ENCODE data around the gene DNAJC9. TPM values are rescaled to one million over a fixed set of nuclear protein-coding genes. Genes with fewer than 3 reads are reported as not detected.

DNAJC9 gene
- total RNA-seq, 1 experiment from 2014 or later = 31.7 TPM

DNA sequence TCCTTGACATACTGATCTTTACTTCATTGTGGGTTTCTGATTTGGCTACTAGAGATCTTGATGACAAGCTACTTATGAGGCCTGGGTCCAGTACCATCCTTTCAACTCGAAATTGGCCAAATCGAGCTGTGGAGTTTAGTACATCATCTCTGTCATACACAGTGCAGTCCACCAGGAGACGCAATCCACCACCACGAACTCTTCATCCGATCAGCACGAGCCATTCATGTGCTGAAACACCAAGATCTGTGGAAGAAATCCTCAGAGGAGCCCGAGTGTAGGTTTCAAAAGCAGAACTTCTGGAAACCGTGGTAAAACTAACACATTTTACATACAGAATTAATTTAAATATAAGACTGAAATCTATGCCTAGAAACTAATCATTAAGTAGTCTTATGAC lies 14.2 kb downstream of the DNAJC9 start:
- Histone ChIP-seq H3K9ac (ENCODE audit: low read length) (no peak overlapping the region), H3K4me2 (ENCODE audit: low read depth, low read length, poor library complexity, severe bottlenecking) (no peak overlapping the region), H3K79me2 (ENCODE audit: low read length) (no peaks in the 10 kb centered on the region), H3K9me3 (ENCODE audit: low read length) (no peaks in the 10 kb centered on the region), H3K4me3 (ENCODE audit: low read length) (no peak overlapping the region), H3K4me1 (ENCODE audit: low read length) (no peaks in the 10 kb centered on the region), H3K27me3 (ENCODE audit: low read length) (no peaks in the 10 kb centered on the region), H3K9me2 (replicated peaks; ENCODE audit: insufficient read depth, low read length) (no peaks in the 10 kb centered on the region), H2AFZ (ENCODE audit: low read length) (no peak overlapping the region), H3K27ac (ENCODE audit: low read length) (no peak overlapping the region), H3K36me3 (ENCODE audit: insufficient read depth, low read length) (peaks cover 13% of the 10 kb centered on the region; the same call in 1 of the 2 replicates), H4K20me1 (ENCODE audit: insufficient read depth, low read depth, low read length) (no peaks in the 10 kb centered on the region)
- no peak for DNase-seq

DNA sequence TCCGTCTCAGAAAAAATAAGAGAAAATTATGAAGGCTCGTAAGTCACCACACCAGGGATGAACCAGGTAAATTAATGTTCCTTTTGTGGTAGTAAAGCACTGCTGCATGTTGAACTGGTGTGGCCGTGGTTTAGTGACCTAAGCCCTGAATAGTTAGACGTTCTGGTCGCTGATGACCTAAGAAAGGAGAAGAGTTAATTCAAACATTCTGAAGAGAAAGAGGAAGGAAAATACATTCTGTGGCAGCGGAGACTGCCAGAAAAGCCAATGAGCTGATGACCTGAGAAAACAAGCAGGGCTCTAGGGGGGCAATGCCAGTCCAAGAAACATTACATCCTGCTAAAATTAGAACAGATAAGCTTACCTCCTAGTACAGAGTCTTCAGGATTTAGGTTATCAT lies 17.5 kb downstream of the DNAJC9 start:
- H3K36me3 ChIP-seq (ENCODE audit: insufficient read depth, low read length) = peaks cover 7% of the 10 kb centered on the region; the same call in 1 of the 2 replicates
- H3K9me3 ChIP-seq (ENCODE audit: low read length) = no peaks in the 10 kb centered on the region
- H4K20me1 ChIP-seq (ENCODE audit: insufficient read depth, low read depth, low read length) = no peaks in the 10 kb centered on the region
- DNase-seq = no peak
- H3K4me3 ChIP-seq (ENCODE audit: low read length) = no peak overlapping the region
- H3K27me3 ChIP-seq (ENCODE audit: low read length) = no peaks in the 10 kb centered on the region
- H3K27ac ChIP-seq (ENCODE audit: low read length) = no peak overlapping the region
- H3K79me2 ChIP-seq (ENCODE audit: low read length) = no peaks in the 10 kb centered on the region
- H3K4me2 ChIP-seq (ENCODE audit: low read depth, low read length, poor library complexity, severe bottlenecking) = no peak overlapping the region
- no peak overlapping the region for H2AFZ ChIP-seq (ENCODE audit: low read length)
- no peaks in the 10 kb centered on the region for H3K9me2 ChIP-seq (replicated peaks; ENCODE audit: insufficient read depth, low read length)
- H3K9ac ChIP-seq (ENCODE audit: low read length) = no peak overlapping the region
- no peaks in the 10 kb centered on the region for H3K4me1 ChIP-seq (ENCODE audit: low read length)

DNA sequence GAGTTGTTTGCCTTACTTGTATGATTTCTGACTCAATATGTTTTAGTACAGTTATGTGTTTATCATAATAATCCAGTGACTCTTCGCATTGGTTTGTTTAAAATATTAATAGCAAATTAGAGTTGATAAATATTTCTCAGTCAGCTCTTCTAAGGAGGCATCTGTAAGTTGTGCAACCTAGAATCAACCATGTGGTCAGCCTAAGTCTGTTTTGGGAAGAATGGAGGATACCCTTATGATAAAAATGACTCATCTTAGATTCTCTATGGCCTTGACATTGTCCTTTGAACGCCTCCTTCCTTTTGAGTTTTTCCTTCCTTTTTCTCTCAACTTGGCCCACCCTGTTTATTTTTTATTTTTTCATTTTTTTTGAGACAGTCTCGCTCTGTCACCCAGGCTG lies 18.8 kb downstream of the DNAJC9 start:
- no peak for DNase-seq
- no peaks in the 10 kb centered on the region for H4K20me1 ChIP-seq (ENCODE audit: insufficient read depth, low read depth, low read length)
- no peaks in the 10 kb centered on the region for H3K36me3 ChIP-seq (ENCODE audit: insufficient read depth, low read length)
- no peak overlapping the region for H3K4me3 ChIP-seq (ENCODE audit: low read length)
- no peaks in the 10 kb centered on the region for H3K27me3 ChIP-seq (ENCODE audit: low read length)
- H3K27ac ChIP-seq (ENCODE audit: low read length) = no peak overlapping the region
- no peak overlapping the region for H3K9ac ChIP-seq (ENCODE audit: low read length)
- no peak overlapping the region for H2AFZ ChIP-seq (ENCODE audit: low read length)
- no peak overlapping the region for H3K4me2 ChIP-seq (ENCODE audit: low read depth, low read length, poor library complexity, severe bottlenecking)
- no peaks in the 10 kb centered on the region for H3K4me1 ChIP-seq (ENCODE audit: low read length)
- H3K79me2 ChIP-seq (ENCODE audit: low read length) = no peaks in the 10 kb centered on the region
- H3K9me3 ChIP-seq (ENCODE audit: low read length) = no peaks in the 10 kb centered on the region
- H3K9me2 ChIP-seq (replicated peaks; ENCODE audit: insufficient read depth, low read length) = no peaks in the 10 kb centered on the region

DNA sequence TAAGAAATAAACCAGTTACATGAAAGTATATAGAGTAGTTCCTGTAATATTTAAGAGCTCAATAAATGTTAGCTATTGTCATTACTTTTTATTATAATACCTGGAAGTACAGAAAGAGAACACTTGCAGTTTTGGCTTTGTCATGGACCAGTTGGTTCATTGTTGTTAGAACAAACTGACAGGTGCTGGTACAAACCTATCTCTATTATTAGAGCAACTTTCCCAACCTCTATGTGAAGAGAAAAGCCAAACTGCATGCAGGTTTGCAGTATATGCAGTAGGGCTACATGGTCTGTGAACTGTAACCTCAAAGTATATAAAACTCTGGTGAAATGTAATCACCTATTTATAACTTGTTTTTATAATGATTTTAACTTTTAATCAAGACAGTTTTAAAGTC lies 20.4 kb downstream of the DNAJC9 start:
- Histone ChIP-seq H3K27ac (ENCODE audit: low read length) (no peak overlapping the region), H3K4me2 (ENCODE audit: low read depth, low read length, poor library complexity, severe bottlenecking) (no peak overlapping the region), H3K27me3 (ENCODE audit: low read length) (no peaks in the 10 kb centered on the region), H3K79me2 (ENCODE audit: low read length) (no peaks in the 10 kb centered on the region), H3K4me3 (ENCODE audit: low read length) (no peak overlapping the region), H3K9me3 (ENCODE audit: low read length) (no peaks in the 10 kb centered on the region), H3K9me2 (replicated peaks; ENCODE audit: insufficient read depth, low read length) (no peaks in the 10 kb centered on the region), H2AFZ (ENCODE audit: low read length) (no peak overlapping the region), H3K36me3 (ENCODE audit: insufficient read depth, low read length) (no peaks in the 10 kb centered on the region), H3K9ac (ENCODE audit: low read length) (no peak overlapping the region), H4K20me1 (ENCODE audit: insufficient read depth, low read depth, low read length) (no peaks in the 10 kb centered on the region), H3K4me1 (ENCODE audit: low read length) (no peaks in the 10 kb centered on the region)
- no peak for DNase-seq

DNA sequence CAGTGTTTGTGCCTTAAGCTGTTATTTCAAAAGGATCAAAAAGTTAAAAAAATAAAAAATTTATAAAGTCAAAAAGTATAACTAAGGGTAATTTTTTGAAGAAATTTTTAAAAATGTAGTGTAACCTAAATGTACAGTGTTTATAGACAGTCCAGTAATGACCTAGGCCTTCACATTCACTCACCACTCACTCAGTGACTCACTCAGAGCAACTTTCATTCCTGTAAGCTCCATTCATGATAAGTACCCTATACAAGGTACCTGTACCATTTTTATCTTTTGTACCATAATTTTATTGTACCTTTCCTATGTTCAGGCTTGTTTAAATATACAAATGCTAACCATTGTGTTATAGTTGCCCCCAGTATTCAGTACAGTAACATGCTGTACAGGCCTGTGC lies 21.5 kb downstream of the DNAJC9 start:
- Histone ChIP-seq H3K79me2 (ENCODE audit: low read length) (no peaks in the 10 kb centered on the region), H3K27me3 (ENCODE audit: low read length) (no peaks in the 10 kb centered on the region), H3K4me3 (ENCODE audit: low read length) (no peak overlapping the region), H3K9me2 (replicated peaks; ENCODE audit: insufficient read depth, low read length) (no peaks in the 10 kb centered on the region), H3K36me3 (ENCODE audit: insufficient read depth, low read length) (no peaks in the 10 kb centered on the region), H2AFZ (ENCODE audit: low read length) (no peak overlapping the region), H3K27ac (ENCODE audit: low read length) (no peak overlapping the region), H4K20me1 (ENCODE audit: insufficient read depth, low read depth, low read length) (no peaks in the 10 kb centered on the region), H3K4me2 (ENCODE audit: low read depth, low read length, poor library complexity, severe bottlenecking) (no peak overlapping the region), H3K9ac (ENCODE audit: low read length) (no peak overlapping the region), H3K9me3 (ENCODE audit: low read length) (no peaks in the 10 kb centered on the region), H3K4me1 (ENCODE audit: low read length) (no peaks in the 10 kb centered on the region)
- DNase-seq = no peak

DNA sequence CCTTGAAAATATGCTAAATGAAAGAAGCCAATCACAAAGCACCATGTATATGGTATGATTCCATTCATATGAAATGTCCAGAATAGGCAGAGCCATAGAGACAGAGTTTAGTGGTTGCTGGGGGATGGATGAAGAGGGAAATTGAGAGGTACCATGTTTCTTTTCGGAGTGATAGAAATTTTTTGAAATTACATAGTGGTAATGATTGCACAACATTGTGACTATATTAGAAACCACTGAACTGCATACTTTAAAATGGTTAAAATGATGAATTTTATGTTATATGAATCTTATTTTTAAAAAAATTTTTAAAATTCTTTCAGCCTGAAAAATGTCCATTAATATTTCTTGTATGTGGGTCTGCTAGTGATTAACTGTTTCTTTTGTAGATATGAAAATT lies 26.1 kb downstream of the DNAJC9 start:
- Histone ChIP-seq H3K4me1 (ENCODE audit: low read length) (peaks cover 12% of the 10 kb centered on the region), H3K4me2 (ENCODE audit: low read depth, low read length, poor library complexity, severe bottlenecking) (no peak overlapping the region), H3K79me2 (ENCODE audit: low read length) (0 out of 2 replicates have a peak, but pooled peaks cover under 1% of the 10 kb centered on the region), H4K20me1 (ENCODE audit: insufficient read depth, low read depth, low read length) (no peaks in the 10 kb centered on the region), H3K9ac (ENCODE audit: low read length) (no peak overlapping the region), H2AFZ (ENCODE audit: low read length) (no peak overlapping the region), H3K9me2 (replicated peaks; ENCODE audit: insufficient read depth, low read length) (no peaks in the 10 kb centered on the region), H3K27ac (ENCODE audit: low read length) (no peak overlapping the region), H3K4me3 (ENCODE audit: low read length) (no peak overlapping the region), H3K9me3 (ENCODE audit: low read length) (no peaks in the 10 kb centered on the region), H3K27me3 (ENCODE audit: low read length) (no peaks in the 10 kb centered on the region), H3K36me3 (ENCODE audit: insufficient read depth, low read length) (peaks cover 17% of the 10 kb centered on the region)
- DNase-seq = no peak

DNA sequence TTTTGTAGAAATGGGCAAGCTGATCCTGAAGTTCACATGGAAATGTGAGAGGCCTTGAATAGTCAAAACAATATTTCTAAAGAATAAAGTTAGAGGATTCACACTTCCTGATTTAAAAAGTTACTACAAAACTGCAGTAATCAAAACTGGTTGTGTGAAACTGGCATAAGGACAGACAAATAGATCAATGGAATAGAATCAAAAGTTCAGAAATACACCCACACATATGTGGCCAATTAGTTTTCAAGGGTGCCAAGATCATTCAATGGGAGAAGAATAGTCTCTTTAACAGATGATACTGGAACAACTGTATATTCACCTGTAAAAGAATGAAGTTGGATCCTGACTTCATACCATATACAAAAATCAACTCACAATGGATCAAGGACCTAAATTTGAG lies 27.7 kb downstream of the DNAJC9 start:
- peaks cover 12% of the 10 kb centered on the region for H3K4me1 ChIP-seq (ENCODE audit: low read length)
- no peaks in the 10 kb centered on the region for H3K9me3 ChIP-seq (ENCODE audit: low read length)
- no peaks in the 10 kb centered on the region for H3K27me3 ChIP-seq (ENCODE audit: low read length)
- peaks cover 10% of the 10 kb centered on the region; the same call in 1 of the 2 replicates for H3K79me2 ChIP-seq (ENCODE audit: low read length)
- no peak overlapping the region for H3K4me3 ChIP-seq (ENCODE audit: low read length)
- H3K9me2 ChIP-seq (replicated peaks; ENCODE audit: insufficient read depth, low read length) = no peaks in the 10 kb centered on the region
- no peak for DNase-seq
- no peak overlapping the region for H3K27ac ChIP-seq (ENCODE audit: low read length)
- peaks cover 21% of the 10 kb centered on the region for H3K36me3 ChIP-seq (ENCODE audit: insufficient read depth, low read length)
- no peaks in the 10 kb centered on the region for H4K20me1 ChIP-seq (ENCODE audit: insufficient read depth, low read depth, low read length)
- H3K9ac ChIP-seq (ENCODE audit: low read length) = no peak overlapping the region
- no peak overlapping the region for H3K4me2 ChIP-seq (ENCODE audit: low read depth, low read length, poor library complexity, severe bottlenecking)
- H2AFZ ChIP-seq (ENCODE audit: low read length) = no peak overlapping the region

DNA sequence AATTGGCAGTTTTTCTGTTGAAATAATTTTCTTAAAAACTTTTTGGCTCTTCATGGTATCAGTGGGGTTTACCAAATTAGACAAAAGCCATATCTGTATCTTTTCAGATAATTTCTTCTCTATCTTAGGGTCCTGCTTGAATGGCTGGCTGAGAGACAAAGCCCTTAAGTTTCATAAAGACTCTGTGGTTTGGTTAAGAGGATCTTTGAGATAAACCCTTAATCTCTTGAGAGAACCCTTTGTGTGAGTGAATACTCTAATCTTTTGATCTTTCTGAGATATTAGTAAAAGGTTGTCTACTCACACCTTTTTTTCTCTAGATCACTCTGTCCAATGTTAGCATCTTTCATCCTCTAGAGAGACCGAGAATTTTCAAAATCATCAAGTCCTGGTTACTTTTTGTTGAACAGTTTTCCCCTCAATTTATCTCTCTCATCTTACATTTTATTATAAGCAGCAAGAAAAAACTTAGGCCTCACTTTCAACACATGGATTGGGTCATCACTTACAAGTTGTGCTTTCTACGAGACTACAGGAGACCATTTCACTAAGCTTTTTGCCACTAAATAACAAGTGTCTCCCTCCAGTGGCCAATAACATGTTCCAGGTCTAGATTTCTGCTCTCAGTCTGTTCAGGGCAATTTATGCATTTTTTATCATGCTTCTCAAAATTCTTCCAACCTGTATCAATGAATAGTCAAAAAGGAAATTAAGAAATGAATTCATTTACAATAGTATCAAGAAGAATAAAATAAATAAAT lies 28.4 kb downstream of the DNAJC9 start:
- H3K9ac ChIP-seq (ENCODE audit: low read length) = no peak overlapping the region
- H3K79me2 ChIP-seq (ENCODE audit: low read length) = peaks cover 12% of the 10 kb centered on the region; the same call in 1 of the 2 replicates
- peaks cover 21% of the 10 kb centered on the region for H3K36me3 ChIP-seq (ENCODE audit: insufficient read depth, low read length)
- H3K27ac ChIP-seq (ENCODE audit: low read length) = no peak overlapping the region
- H3K9me2 ChIP-seq (replicated peaks; ENCODE audit: insufficient read depth, low read length) = no peaks in the 10 kb centered on the region
- no peaks in the 10 kb centered on the region for H4K20me1 ChIP-seq (ENCODE audit: insufficient read depth, low read depth, low read length)
- H3K4me1 ChIP-seq (ENCODE audit: low read length) = peaks cover 12% of the 10 kb centered on the region
- no peaks in the 10 kb centered on the region for H3K9me3 ChIP-seq (ENCODE audit: low read length)
- H2AFZ ChIP-seq (ENCODE audit: low read length) = no peak overlapping the region
- peak; percentile 82 for DNase-seq
- H3K4me3 ChIP-seq (ENCODE audit: low read length) = no peak overlapping the region
- no peak overlapping the region for H3K4me2 ChIP-seq (ENCODE audit: low read depth, low read length, poor library complexity, severe bottlenecking)
- H3K27me3 ChIP-seq (ENCODE audit: low read length) = no peaks in the 10 kb centered on the region

Data from Karpas-422 (cell line).